Testis (tissue), 3 donors: Measurements from ENCODE around the gene AQP2. TPM values are rescaled to one million over a fixed set of nuclear protein-coding genes. Genes with fewer than 3 reads are reported as not detected.
A peak's percentile ranks its signal among the peaks of the same experiment; 100 is the strongest.

Experiments
- DNase-seq: peaks from one replicate; pipeline ENCODE4 v3.0.0-alpha.2; 2019
- H3K27ac ChIP-seq, 2 donors: fragments of 200-600 bp; sonication (generic); one replicate each; pipeline ENCODE4 v1.5.1; 2019
- H3K27me3 ChIP-seq: fragments of 200-600 bp; sonication (generic); one replicate; pipeline ENCODE4 v1.5.1; 2019
- H3K36me3 ChIP-seq: fragments of 200-600 bp; sonication (generic); one replicate; pipeline ENCODE4 v1.5.1; 2017; ENCODE audit warnings: low read depth; ENCODE audit errors: missing control alignments
- H3K4me1 ChIP-seq: fragments of 200-600 bp; sonication (generic); one replicate; pipeline ENCODE4 v1.5.1; 2019
- H3K4me3 ChIP-seq, 2 donors: fragments of 200-600 bp; sonication (generic); one replicate each; pipeline ENCODE4 v1.5.1; 2017 to 2019
- H3K9me3 ChIP-seq: fragments of 200-600 bp; sonication (generic); one replicate; pipeline ENCODE4 v1.5.1; 2017
- POLR2A ChIP-seq: fragments of 450-650 bp; IDR thresholded peaks from one replicate; pipeline ENCODE4 v1.6.1; 2017; ENCODE audit warnings: antibody characterized with exemption, mild to moderate bottlenecking, moderate library complexity
- WGBS, 2 donors: methylation state at CpG; one replicate each; pipeline ENCODE4 v1.1.5; 2018; 5-methylcytosine and 5-hydroxymethylcytosine counted together
- intact Hi-C: fragments of 100-400 bp; cut with DNase I; formaldehyde crosslinking; loops from one replicate; pipeline ENCODE4 v1.15.1; 2023; ENCODE audit warnings: low total_unique reads
- polyA plus RNA-seq: library from polyadenylated mRNA; stranded (reverse); fragments of 350-450 nt; fragmentation: Illumina TruSeq; extraction: RNeasy Lipid Tissue Mini Kit (QIAGEN cat#74804); gene quantifications from one replicate; pipeline ENCODE4 v1.2.3, GENCODE V29; 2014; ENCODE audit warnings: low read depth, low replicate concordance; ENCODE audit not compliant: insufficient read depth
- total RNA-seq, 2 donors: library from RNA; depleted of rRNA; stranded (reverse); fragments of >200 nt; gene quantifications; one replicate each; pipeline ENCODE4 v1.2.3, GENCODE V29; 2016
- TF ChIP-seq, protein P1 (sequence below), 3 experiments: fragments of 450-650 bp in 2 of 3; fragments of 200-600 bp in 1 of 3; sonication (generic) in 1 of 3; IDR thresholded peaks; one replicate each; pipeline ENCODE4 v1.5.1; 2016 to 2019; ENCODE audit warnings: antibody characterized with exemption in 3 of 3, mild to moderate bottlenecking in 2 of 3, moderate library complexity in 1 of 3

AQP2 gene
- total and polyA plus RNA-seq, 3 donors from 2014 or later: 0.79 to 1.9 (median 1.1) TPM

DNA sequence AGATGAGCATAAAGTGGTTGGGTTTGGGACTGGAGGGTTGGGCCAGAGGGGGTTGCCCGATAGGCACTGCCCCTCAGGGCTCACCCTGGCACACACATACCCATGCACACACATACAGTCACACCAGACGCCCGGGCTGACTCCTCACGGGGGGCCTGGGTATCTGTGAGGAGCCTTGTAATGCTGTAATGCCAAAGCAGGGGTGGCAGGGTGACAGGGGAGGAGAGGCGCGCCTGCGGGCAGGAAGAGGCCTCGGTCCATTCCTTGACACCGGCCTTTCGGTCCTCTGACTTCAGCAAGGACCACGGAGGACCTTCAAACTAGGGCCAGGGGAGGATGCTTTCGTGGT lies 47.2 kb upstream of the AQP2 start:
- peak overlapping the region in 1 of 2 donors; percentile 59 for H3K4me3 ChIP-seq

DNA sequence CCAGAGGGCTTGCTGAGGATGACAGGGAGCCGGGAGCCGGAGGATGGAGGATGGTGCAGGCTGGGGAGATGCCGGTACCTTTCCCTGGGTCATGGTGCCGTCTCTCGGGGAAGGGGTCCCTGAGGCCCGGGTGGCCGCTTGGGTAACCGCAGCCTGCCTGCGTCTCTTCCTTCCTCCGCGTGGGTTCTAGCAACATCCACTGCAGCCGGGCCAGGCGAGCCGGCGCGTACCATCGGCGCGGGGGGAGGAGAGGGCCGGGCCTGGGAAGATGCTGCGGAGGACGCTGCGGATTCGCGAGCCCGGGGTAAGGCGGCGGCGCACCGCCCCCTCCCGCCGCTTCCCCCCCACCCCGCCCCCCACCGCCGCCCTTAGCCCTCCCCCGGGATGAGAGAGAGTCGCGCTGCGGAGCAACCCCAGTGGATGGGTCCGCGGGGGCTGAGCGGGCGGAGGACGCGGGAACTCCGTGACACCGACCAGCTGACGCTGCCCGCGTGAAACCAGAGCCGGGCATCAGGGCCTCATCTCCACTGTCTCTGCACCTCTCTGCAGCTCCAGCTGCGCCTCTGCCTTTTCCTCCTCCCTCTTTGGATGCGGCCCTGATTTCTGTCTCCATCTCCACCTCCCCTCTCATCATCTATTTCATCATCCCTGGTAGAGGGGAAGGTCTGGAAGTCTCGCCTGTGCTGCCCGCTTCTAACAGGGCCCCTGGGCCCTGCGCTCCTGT lies 46.7 kb upstream of the AQP2 start, which contains the start of gene FAIM2:
FAIM2 (minus strand) TSS at position 201 of the 724 bp plus-strand sequence; CDS start at position 93, 108 bp downstream.
- peak; percentile 69 for DNase-seq
- 4 to 6% methylated on average over 31 to 35 of the region's 56 CpGs for WGBS, 2 donors
- H3K27me3 ChIP-seq: no peaks in the 10 kb centered on the region
- TF ChIP-seq POLR2A: no peak
- TF ChIP-seq, protein P1, sequence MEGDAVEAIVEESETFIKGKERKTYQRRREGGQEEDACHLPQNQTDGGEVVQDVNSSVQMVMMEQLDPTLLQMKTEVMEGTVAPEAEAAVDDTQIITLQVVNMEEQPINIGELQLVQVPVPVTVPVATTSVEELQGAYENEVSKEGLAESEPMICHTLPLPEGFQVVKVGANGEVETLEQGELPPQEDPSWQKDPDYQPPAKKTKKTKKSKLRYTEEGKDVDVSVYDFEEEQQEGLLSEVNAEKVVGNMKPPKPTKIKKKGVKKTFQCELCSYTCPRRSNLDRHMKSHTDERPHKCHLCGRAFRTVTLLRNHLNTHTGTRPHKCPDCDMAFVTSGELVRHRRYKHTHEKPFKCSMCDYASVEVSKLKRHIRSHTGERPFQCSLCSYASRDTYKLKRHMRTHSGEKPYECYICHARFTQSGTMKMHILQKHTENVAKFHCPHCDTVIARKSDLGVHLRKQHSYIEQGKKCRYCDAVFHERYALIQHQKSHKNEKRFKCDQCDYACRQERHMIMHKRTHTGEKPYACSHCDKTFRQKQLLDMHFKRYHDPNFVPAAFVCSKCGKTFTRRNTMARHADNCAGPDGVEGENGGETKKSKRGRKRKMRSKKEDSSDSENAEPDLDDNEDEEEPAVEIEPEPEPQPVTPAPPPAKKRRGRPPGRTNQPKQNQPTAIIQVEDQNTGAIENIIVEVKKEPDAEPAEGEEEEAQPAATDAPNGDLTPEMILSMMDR (IDR thresholded peaks at IDR 0.05): no peak
- H3K9me3 ChIP-seq: no peaks in the 10 kb centered on the region
- no peaks in the 10 kb centered on the region for H3K36me3 ChIP-seq
- H3K4me3 ChIP-seq: peak within 1 kb of the TSS; percentile 53 to 59
- intact Hi-C loops: no loop called here
- no peak within 1 kb of the TSS for H3K27ac ChIP-seq
- peaks cover 6% of the 10 kb centered on the region for H3K4me1 ChIP-seq

More for the DNA sequence above, 47.2 kb upstream of the AQP2 start:
- peaks cover 6% of the 10 kb centered on the region for H3K4me1 ChIP-seq
- no peaks in the 10 kb centered on the region for H3K36me3 ChIP-seq
- H3K27ac ChIP-seq: no peak overlapping the region
- TF ChIP-seq, protein P1 (IDR thresholded peaks at IDR 0.05): no peak
- TF ChIP-seq POLR2A: no peak
- H3K27me3 ChIP-seq: no peaks in the 10 kb centered on the region
- no peaks in the 10 kb centered on the region for H3K9me3 ChIP-seq
- intact Hi-C loops: no loop called here
- no peak for DNase-seq
- 20 to 34% methylated on average over 10 to 12 of the region's 12 CpGs for WGBS, 2 donors

DNA sequence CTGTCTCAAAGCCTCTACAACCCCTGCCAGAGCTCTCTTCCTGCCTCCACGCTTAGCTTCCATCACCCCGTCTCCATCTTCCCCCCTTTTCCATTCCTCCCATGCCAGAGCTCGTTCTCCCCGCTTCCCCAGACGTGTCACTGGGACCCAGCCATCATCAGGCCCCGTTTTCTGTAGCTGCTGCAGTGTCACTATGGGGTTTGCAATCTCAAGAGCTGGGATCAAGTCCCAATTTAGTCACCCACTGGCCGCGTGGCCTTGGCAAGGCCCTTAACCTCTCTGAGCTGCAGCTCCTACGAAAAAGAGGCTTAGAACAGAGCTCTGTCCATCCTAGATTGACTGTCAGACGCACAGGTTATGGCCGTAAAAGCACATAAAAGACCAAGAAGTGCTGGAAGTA lies 45.9 kb upstream of the AQP2 start:
- TF ChIP-seq, protein P1 (IDR thresholded peaks at IDR 0.05): no peak
- no peak for TF ChIP-seq POLR2A
- Histone ChIP-seq H3K27ac (no peak overlapping the region), H3K4me1 (peaks cover 6% of the 10 kb centered on the region), H3K36me3 (no peaks in the 10 kb centered on the region), H3K4me3 (peak overlapping the region in 1 of 2 donors; percentile 59), H3K27me3 (no peaks in the 10 kb centered on the region), H3K9me3 (no peaks in the 10 kb centered on the region)
- 74 to 75% methylated on average over 11 of the region's 11 CpGs for WGBS, 2 donors
- DNase-seq: no peak
- intact Hi-C loops: no loop called here

DNA sequence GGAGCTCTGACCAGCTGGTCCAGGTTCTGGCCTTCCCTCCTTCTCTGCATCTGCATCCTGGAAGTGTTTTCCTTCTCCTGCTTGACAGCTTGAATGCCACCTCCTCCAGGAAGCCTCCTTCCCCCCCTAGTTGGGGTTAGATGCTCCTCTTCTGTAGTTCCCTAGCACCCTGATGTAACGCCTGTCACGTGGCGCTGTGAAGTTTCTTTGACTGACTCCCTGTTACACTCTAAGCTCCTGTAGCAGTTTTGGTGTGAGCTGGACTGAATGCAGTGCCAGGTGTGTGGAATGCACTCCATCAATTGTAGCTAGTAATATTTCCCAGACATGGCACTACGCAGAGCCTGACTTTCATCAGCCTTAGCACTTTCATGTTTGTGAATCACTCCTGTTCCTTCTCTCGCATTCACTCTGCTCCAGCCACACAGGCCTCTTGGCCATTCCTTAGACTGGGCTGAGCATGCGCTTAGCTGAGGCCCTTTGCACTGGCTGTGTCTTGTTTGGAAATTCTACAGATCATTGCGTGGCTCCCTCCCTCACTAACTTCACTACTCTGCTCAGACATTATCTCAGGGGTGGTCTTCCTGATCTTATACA lies 44.7 kb upstream of the AQP2 start:
- H3K4me3 ChIP-seq: no peak overlapping the region
- no peaks in the 10 kb centered on the region for H3K9me3 ChIP-seq
- 91 to 95% methylated on average over 7 of the region's 7 CpGs for WGBS, 2 donors
- DNase-seq: no peak
- H3K27me3 ChIP-seq: no peaks in the 10 kb centered on the region
- H3K4me1 ChIP-seq: peaks cover 6% of the 10 kb centered on the region
- intact Hi-C loops: no loop called here
- no peaks in the 10 kb centered on the region for H3K36me3 ChIP-seq
- H3K27ac ChIP-seq: no peak overlapping the region
- TF ChIP-seq POLR2A: no peak
- TF ChIP-seq, protein P1 (IDR thresholded peaks at IDR 0.05): no peak
